SU-DHL-6 (cell line): ENCODE measurements around the gene PBRM1.

ENCODE experiments used
- H2AFZ ChIP-seq: fragments of 200-600 bp; sonication (generic); 2 replicates; pipeline ENCODE4 v1.6.1; 2014; ENCODE audit warnings: low read depth, mild to moderate bottlenecking, moderate library complexity, mixed read lengths, antibody characterized with exemption, low read length; ENCODE audit not compliant: severe bottlenecking
- H3F3A ChIP-seq: fragments of 200-600 bp; shearing (Covaris generic); 2 replicates; pipeline ENCODE4 v1.6.0; 2016; ENCODE audit warnings: antibody characterized with exemption, mild to moderate bottlenecking; ENCODE audit not compliant: insufficient read depth
- H3K27ac ChIP-seq: fragments of 200-600 bp; sonication (generic); 2 replicates; pipeline ENCODE4 v1.5.1; 2016; ENCODE audit warnings: low read depth, mild to moderate bottlenecking, low read length, moderate library complexity, mixed read lengths
- H3K27me3 ChIP-seq: fragments of 200-600 bp; sonication (generic), shearing (Covaris generic); 2 replicates; pipeline ENCODE4 v1.6.0; 2014; ENCODE audit warnings: mild to moderate bottlenecking, low read length
- H3K36me3 ChIP-seq: fragments of 200-600 bp; sonication (generic); 2 replicates; pipeline ENCODE4 v1.6.1; 2014; ENCODE audit warnings: mild to moderate bottlenecking, low read length, mixed read lengths
- H3K4me2 ChIP-seq: fragments of 300-600, 200-600 bp; shearing (Covaris generic), sonication (generic); 2 replicates; pipeline ENCODE4 v1.6.0; 2014; ENCODE audit warnings: low read length, low read depth, mild to moderate bottlenecking; ENCODE audit not compliant: poor library complexity, severe bottlenecking
- H3K4me3 ChIP-seq: fragments of 200-600 bp; sonication (generic); 2 replicates; pipeline ENCODE4 v1.5.1; 2014; ENCODE audit warnings: antibody characterized with exemption, low read length, mild to moderate bottlenecking, mixed read lengths; ENCODE audit not compliant: insufficient read depth, poor library complexity, severe bottlenecking
- H3K79me2 ChIP-seq: fragments of 200-600 bp; sonication (generic); 2 replicates; pipeline ENCODE4 v1.6.1; 2014; ENCODE audit warnings: mild to moderate bottlenecking, low read length, moderate library complexity; ENCODE audit not compliant: insufficient read depth
- H3K9ac ChIP-seq: fragments of 200-600 bp; sonication (generic); 2 replicates; pipeline ENCODE4 v1.7.0; 2014; ENCODE audit warnings: mild to moderate bottlenecking, low read length
- H3K9me2 ChIP-seq: fragments of 200-600 bp; sonication (generic); replicated peaks from 2 replicates; pipeline ENCODE4 v1.6.1; 2014; ENCODE audit warnings: low read length; ENCODE audit not compliant: insufficient read depth
- H3K9me3 ChIP-seq: fragments of 200-600 bp; sonication (generic); 2 replicates; pipeline ENCODE4 v1.6.1; 2014; ENCODE audit warnings: low read length, mixed read lengths; ENCODE audit not compliant: insufficient read depth
- H4K20me1 ChIP-seq: fragments of 200-600 bp; sonication (generic); 2 replicates; pipeline ENCODE4 v1.6.1; 2014; ENCODE audit warnings: low read depth, mild to moderate bottlenecking, antibody characterized with exemption, low read length, moderate library complexity, mixed read lengths
- CTCF ChIP-seq: fragments of 200-600 bp; sonication (generic); IDR thresholded peaks from one replicate; pipeline ENCODE4 v1.5.1; 2017; ENCODE audit warnings: antibody characterized with exemption, mild to moderate bottlenecking, low read length, moderate library complexity; ENCODE audit not compliant: insufficient read depth, poor library complexity, severe bottlenecking
- EZH2phosphoT487 ChIP-seq: fragments of 200-600 bp; sonication (generic), shearing (Covaris generic); conservative IDR thresholded peaks from 2 replicates; pipeline ENCODE4 v1.6.1; 2018; ENCODE audit warnings: mild to moderate bottlenecking, antibody characterized with exemption, low read length, moderate library complexity, mixed read lengths

The PBRM1 gene

GRCh38 chr3:52574056-52574965 lies 111.4 kb downstream of the PBRM1 start:
- no peak overlapping the region for H3K9ac ChIP-seq
- no peaks in the 10 kb centered on the region for H3F3A ChIP-seq
- H2AFZ ChIP-seq: no peak overlapping the region
- no peak overlapping the region for H3K27ac ChIP-seq
- H3K36me3 ChIP-seq: peaks cover 14% of the 10 kb centered on the region; the same call in 1 of the 2 replicates
- no peaks in the 10 kb centered on the region for H3K9me2 ChIP-seq
- no peaks in the 10 kb centered on the region for H3K27me3 ChIP-seq
- H3K4me2 ChIP-seq: no peak overlapping the region
- no peaks in the 10 kb centered on the region for H3K79me2 ChIP-seq
- TF ChIP-seq CTCF: no peak
- TF ChIP-seq EZH2phosphoT487: no peak
- H3K4me3 ChIP-seq: no peak overlapping the region
- no peaks in the 10 kb centered on the region for H4K20me1 ChIP-seq
- H3K9me3 ChIP-seq: no peaks in the 10 kb centered on the region

DNA sequence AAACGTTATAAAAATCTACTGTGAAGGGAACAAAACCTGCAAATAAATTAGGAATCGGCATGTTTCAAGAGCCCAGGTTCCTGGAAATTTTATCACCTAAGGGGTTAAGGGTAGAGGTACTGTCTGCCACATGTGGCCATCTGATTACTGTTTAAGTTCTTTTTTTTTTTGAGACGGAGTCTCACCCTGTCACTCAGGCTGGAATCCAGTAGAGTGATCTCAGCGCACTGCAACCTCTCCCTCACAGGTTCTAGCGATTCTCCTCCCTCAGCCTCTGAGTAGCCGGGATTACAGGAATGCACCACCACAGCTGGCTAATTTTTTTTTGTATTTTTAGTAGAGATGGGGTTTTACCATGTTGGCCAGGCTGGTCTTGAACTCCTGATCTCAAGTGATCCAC lies 113.5 kb downstream of the PBRM1 start:
- H2AFZ ChIP-seq: no peak overlapping the region
- H3K9me3 ChIP-seq: no peaks in the 10 kb centered on the region
- H3K4me2 ChIP-seq: no peak overlapping the region
- H3K36me3 ChIP-seq: peaks cover 14% of the 10 kb centered on the region; the same call in 1 of the 2 replicates
- TF ChIP-seq EZH2phosphoT487 (no peak), CTCF (no peak)
- no peaks in the 10 kb centered on the region for H4K20me1 ChIP-seq
- no peak overlapping the region for H3K9ac ChIP-seq
- no peaks in the 10 kb centered on the region for H3K27me3 ChIP-seq
- 0 out of 2 replicates have a peak, but pooled peaks cover 1% of the 10 kb centered on the region for H3F3A ChIP-seq
- H3K4me3 ChIP-seq: no peak overlapping the region
- no peaks in the 10 kb centered on the region for H3K9me2 ChIP-seq
- no peaks in the 10 kb centered on the region for H3K79me2 ChIP-seq
- no peak overlapping the region for H3K27ac ChIP-seq

GRCh38 chr3:52570076-52570475 lies 115.6 kb downstream of the PBRM1 start:
- no peaks in the 10 kb centered on the region for H3K79me2 ChIP-seq
- H3K4me2 ChIP-seq: no peak overlapping the region
- TF ChIP-seq CTCF (no peak), EZH2phosphoT487 (no peak)
- H3K9me2 ChIP-seq: no peaks in the 10 kb centered on the region
- no peaks in the 10 kb centered on the region for H3K27me3 ChIP-seq
- H3K4me3 ChIP-seq: no peak overlapping the region
- H3K27ac ChIP-seq: no peak overlapping the region
- no peaks in the 10 kb centered on the region for H3K9me3 ChIP-seq
- 0 out of 2 replicates have a peak, but pooled peaks cover 3% of the 10 kb centered on the region for H3F3A ChIP-seq
- H4K20me1 ChIP-seq: no peaks in the 10 kb centered on the region
- H2AFZ ChIP-seq: no peak overlapping the region
- peaks cover 2% of the 10 kb centered on the region; the same call in 1 of the 2 replicates for H3K36me3 ChIP-seq
- no peak overlapping the region for H3K9ac ChIP-seq
